DMS53 treated with DMSO at 0.1 percent for 48 hours (cell line): ENCODE measurements around the gene ZIC2.

Experiments used
- DNase-seq: peaks from one replicate; lab custom pipeline; 2025; ENCODE audit not compliant: unreplicated experiment; lab: John Stamatoyannopoulos, UW

ZIC2 gene

DNA sequence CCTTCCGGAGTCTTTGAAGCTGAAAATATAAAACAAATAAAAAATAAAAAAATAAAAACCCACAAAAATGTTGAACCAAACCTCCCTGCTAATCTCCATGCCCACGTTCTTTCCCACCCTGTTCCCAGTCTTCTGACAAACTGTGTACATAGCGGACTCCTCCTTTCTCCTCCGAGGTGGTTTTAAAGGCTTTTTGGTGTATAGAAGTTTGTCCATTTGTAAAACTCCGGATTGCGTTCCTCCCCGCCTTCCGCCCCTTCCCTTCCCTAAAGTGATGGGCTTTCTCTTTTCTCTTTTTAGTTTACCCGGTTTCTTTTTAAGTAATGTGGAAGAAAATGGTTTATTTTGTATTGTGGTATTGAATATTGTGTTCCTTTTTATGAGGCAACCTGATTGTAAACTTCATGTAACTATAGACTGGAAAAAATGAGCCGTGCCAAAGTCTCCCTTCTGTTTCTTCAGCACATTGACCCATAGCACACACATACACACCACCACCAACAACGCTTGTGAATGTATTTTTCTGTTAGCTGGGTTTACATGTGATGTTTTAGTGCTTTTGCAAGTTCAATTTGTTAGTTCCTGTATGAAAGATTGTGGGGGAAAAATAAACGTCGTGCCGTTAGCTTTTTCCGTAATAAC is 4.4 kb downstream of the ZIC2 start:
- DNase-seq = no peak

DNA sequence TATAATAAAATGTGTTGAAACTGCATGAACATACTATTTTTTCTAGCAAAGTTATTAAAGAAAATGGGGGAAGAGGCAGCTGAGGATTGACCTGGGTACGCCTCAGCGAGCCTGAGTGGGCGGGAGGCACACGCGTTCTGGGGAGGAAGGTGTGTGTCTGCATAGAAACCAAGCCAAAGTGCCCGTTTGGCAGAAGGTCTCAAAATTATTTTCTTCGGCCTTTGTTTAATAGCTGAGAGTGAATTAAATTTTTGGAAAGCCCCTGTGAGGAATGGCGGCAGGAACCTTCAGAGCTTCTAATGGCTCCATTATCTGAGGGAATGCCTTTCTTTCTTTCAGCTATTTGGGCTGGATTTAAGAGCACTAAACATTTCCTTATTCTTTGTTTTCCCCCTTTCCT is 5.2 kb downstream of the ZIC2 start:
- no peak for DNase-seq

DNA sequence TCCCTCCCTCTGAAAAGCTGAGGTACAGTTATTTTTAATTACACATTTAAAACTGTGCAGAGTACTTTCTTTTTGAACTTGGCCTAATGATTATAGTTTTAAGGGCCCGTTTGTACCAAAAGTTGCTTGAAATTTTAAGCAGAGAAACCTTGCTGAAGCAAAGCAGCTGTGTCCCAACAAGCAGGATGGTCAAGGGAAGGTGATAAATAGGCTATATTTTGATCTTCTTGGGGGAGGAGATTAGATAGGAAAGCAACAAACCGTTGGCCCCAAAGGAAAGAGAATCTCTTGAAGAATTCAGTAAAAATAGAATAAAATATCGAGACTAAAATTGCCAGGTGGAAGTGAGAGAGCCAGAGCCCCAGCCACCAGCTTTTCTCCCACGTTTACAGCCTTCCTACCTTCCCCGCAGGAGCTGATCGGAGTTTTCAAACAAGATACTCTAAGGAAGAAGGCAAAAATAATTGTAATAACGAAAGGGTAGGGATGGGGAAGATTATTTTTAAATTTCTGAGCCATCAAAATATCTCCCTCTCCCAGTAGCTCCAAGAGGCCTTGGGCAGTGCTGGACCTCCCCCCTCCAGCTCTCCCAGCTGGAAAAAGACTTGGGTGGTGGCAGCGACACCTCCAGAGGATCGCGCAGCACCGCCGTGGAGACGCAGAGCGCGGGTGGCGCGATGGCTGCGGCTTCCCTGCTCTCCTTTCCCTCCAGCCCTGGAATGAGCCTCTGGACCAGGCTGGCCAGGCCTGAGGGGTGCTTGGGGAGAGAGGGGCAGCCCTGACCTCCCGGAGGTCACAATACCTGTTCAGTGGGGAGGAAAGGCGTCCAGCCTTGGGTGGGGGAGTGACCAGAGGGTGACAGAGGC is 5.8 kb downstream of the ZIC2 start:
- no peak for DNase-seq

DNA sequence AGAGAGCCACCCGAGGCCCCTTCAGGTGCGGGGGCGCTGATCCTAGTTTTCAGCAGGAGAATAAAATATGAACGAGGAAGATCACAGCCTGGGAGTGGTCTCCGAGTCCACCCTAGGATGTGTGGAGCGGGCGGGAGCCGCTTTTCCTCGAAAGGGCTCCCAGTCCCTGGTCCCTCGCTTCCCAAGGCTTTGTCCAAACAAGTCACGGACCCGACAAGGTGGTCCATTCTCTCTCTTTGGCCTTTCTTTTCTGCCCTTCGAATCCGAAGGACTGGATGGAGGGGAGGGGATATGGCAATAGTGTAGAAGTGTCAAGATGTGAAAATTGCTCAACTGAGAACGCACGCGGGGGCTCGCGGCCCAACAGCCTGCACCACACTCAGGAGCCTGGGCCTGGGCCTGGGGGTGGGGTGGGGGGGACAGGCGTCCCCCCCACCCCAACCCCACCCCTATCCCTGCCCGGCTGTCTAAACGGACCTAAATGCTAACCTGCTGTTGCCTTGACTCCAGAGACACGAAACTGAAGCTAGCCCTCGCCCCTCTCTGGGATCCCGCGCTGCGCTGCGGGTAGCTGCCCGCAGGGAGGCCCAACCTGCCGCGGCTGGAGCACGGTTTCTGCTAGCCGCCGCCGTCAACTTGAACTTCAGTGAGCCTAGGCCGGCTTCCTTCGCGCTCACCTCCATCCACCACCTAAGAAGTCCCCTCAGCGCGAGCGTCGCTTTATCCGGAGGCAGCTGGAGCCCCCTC is 7.1 kb downstream of the ZIC2 start:
- no peak for DNase-seq

DNA sequence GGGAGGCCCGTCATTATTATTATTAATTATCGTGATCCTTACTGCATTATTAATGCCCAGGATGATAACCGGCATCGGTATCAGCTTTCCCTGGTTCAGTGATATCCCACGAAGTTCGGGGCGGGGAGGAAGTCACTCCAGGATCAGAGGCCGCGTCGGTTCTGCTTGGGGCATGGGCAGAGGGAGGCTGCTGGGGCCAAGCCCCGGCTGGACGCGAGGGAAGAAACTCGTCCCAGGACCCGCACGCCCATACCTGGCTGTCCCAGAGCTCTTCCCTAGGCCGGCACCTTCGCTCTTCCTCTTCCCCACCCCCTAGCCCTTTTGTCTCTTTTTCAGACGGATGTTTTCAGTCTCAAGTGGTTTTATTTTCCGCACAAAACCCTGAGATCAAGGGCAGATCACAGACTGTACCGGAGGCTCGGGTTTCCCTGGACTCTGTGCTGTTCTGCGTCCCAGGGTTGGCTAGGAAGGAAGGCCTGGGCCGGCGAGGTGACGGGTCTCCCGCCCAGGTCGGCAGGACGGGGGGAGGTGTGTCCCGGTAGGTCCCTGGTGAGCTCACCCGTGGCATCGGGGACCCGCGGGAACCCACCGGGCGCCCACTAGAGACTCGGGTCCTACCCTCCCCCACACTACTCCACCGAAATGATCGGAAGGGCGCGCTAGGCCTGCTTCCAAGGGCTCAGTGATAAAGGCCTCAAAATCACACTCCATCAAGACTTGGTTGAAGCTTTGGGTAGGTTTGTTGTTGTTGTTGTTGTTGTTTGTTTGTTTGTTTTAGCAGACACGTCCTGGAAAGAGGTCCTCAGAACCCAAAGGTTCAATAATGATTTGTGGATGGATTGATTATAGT is 7.9 kb downstream of the ZIC2 start:
- DNase-seq = no peak

DNA sequence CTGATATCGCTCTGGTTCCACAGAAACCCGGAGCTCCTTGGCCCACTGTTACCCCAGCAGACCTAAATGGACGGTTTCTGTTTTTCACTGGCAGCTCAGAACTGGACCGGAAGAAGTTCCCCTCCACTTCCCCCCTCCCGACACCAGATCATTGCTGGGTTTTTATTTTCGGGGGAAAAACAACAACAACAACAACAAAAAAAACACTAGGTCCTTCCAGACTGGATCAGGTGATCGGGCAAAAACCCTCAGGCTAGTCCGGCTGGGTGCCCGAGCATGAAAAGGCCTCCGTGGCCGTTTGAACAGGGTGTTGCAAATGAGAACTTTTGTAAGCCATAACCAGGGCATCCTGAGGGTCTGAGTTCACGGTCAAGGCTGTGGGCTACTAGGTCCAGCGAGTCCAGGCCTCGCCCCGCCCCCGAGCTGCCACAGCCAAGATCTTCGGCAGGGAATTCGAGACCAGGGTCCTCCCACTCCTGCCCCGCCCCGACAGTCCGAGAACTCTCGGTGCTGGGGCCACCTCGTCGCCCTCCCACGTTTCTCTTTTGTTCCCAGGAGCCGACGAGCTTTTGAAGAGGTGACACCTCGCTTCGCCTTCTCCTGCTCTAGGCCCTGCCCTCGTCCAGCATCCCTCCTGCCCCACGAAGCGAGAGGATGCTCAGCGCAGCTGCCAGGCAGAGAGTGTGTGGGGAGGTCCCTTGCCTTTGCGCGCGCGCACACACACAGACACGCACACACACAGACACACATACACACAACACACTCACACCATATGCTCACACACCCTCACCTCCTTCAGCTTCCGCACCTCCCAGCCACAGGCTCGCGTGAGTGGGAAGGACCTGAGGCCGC is 8.8 kb downstream of the ZIC2 start:
- no peak for DNase-seq

DNA sequence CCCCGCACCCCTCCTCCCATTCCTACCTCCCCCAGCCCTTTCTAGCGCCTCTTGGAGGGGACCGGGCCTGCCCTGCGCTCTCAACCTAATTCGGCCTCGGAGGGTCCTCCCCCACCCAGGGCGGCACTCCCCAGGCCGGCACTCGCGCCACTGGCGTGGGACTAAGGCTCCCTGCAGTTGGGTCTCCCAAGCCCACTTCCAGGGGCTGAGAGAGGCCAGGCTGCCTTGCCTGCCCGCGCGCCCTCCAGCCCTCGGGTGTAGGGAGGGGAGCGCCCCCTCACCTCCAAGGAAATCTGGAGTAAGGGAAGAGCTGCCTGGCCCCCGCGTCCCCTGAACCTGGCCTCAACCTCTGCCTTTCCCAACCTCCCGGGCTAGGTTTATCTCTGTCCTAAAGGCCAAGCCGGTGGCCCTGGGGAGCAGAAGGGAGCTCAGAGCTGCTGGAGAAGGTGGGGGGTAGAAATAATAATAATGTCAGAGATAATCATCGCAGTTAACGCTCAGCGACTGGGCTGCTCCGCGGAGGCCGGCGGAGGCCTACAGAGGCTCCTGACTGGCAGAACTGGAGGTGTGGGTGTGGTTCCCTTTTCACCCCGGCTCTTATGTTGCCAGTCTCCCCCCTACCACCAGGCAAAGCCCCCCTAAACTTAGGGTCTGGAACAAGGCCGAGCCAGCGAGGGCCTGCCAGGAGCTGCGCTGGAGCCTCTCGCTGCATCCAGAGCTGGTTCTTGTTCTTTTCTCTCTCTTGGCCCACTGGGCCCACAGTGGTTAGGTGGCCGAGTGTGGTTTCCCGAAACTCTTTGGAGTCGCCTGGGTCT is 9.6 kb downstream of the ZIC2 start:
- no peak for DNase-seq

DNA sequence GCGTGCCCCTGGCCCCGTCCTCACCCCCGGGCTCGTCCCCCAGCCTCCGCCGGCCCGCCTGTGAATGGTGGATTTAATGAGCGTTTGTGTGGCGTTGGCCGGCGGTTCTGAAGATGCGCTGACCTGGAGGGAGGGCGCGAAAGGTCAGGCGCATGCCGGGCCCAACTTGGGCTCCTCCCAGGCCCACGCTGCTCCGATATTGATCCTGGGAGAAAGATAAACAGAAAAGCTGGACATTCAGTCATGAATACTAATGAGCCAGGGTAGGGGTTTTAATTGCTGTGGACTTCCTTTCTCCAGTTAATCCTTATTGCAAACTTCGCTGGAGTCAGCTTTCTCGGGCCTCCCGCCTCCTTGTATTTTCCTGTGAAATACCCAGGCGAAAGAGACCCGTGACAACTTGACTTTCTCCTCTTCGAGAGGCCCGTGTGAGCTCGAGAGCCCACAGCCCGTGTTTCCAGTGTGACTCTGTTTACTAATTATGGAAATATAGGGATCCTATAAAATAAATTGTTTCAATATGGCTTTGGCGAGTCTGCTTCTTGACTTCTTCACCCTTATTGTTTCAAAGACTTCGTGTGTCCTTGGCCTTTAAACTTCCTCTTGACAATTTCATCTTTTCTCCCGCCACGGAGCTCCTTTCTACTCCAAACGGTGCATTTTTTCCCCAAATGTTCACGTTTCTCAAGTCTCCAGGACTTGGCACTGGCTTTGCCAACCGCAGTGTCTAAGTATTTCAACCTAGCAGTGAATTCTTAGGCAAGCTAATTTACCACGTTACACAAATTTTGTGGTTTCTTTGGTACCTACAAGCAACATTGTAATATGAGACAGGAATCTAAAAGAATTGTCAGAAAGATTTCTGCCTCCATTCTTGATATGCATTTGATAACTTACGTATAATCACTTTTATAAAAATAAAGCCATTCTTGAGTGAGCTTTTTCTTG is 10.5 kb downstream of the ZIC2 start:
- no peak for DNase-seq

DNA sequence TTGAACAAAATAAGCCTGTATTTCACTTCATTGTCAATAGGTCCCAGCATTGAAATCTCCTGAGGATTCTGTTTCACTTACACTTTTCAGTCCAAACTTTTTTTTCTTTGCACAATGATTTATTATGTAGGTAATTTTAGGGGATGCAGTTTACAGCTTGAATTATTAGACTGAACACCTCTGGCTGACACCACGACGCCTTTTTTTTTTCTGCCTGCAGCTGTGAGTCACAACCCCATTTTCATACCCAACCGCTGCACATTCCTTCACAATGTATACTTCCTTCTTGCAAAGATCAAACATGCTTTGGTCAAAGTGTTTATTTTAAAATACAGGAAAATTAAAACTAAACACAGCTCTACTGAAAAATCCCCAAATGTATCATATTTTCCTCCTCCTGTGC is 11.4 kb downstream of the ZIC2 start:
- no peak for DNase-seq

DNA sequence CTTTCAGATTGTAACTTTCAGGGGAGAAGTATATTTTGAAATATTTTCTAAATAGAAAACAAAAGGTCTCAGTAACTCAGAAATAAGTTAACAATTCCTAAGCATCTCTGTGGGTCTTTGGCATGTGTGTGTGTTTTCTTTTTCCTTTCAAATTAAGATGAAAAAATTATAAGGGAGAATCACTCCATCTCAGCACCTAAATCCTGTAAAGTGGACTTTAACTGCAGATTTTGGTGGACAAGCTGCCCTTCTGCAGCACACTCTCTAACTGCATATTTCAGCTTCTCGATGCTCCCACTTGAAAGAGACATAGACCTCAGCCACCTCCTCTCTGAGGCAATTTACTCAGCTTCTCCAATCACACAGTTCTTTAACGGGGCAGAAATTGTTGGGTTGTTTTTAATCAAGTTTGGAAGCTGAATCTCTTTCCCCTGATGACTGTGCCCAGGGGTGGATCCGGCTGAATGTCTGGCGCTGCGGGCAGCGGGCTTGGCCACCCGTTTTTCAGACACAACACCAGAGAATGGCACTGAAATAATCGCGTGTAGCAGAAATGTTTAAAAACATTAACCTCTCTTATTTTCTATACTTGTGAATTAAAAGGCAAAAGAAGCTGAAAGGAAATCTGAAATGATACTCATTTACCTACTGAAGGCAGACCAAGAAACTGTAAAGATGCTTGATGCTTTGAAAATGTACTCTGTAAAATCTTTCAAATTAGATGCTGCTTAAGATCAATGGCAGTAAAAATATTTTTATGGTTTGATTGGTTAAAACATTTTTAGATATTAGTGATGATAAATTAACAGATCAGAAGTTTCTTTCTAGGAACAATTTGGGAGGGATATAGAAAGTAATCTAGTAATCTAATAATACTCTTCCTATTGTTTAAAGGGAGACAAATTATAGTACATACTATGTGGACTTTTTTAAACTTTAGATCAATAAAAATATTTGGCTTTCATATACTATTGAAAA is 12.4 kb downstream of the ZIC2 start:
- DNase-seq = no peak

DNA sequence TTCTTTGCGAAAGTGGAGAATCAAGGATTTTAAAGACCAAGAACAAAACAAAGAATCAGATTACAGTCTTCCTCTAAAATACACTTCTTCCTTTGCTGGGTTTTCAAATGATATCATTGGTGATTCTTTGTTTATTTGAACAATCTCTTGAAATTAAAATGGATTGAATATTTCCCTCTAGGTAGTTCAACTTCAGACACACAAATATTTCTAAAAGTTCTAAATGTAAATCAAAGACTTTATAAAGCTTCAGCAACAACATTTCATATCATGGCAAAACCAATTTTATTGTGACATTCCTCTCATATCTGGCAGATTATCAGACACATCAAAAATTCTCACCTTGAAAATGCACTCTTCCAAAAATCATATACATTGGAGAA is 13.0 kb downstream of the ZIC2 start:
- DNase-seq = no peak

DNA sequence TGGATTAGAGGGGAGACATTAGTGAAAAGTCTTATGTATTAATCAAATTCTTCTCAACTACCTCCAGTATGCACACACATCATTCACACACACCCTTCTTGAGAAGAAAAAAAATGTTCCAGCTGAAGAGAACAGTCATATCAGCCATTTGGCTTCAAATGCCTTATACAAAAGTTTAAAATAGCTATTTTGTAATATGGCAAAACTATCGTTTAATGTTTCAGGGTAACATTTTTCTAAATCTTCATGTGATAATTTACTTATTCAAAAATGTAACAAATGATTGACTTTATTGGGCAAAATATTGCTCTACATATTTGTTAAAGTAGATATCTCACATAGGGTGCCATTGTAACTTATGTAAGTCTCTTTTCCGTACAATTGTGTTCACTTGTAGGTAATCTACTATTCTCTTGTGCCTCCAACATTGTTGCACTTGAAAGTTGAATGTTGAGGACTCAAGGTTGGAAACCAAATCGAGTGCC is 13.6 kb downstream of the ZIC2 start:
- DNase-seq = no peak

DNA sequence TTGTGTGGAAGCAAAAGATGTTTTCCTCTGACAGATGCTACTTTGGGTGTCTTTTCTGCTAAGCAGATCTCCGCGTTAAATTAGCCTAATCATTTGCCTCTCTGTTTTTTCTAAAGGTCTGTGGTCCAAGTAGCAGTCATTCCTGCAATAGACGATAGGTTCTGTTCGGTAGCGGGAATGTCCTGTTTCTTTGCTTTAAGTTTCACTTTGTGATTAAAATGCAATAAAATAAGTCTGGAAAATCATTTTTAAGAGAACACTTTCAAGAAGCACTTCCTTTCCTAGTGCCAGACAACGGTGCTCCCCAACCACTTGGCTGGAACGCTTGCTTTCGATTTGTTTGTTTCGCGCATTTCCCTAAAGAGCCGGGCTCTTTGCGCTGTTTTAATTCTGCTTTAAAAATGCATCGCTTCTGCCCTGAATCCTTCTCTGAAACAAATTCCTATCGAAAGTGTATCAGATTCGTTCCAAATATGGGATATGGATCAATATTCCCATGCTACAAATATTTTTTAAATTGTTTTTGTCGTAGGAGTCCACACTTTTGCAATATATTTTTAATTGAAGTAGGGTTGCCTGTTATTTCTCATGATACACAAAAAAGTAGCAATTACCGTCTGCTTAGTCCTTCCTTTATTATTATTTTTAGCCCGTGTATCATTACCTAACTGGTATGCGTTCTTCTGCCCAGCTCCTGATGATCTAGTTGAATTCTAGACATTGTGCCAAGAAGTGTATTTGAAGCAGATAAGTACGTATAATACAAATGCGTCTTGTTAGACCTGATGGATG is 14.2 kb downstream of the ZIC2 start:
- DNase-seq = no peak

DNA sequence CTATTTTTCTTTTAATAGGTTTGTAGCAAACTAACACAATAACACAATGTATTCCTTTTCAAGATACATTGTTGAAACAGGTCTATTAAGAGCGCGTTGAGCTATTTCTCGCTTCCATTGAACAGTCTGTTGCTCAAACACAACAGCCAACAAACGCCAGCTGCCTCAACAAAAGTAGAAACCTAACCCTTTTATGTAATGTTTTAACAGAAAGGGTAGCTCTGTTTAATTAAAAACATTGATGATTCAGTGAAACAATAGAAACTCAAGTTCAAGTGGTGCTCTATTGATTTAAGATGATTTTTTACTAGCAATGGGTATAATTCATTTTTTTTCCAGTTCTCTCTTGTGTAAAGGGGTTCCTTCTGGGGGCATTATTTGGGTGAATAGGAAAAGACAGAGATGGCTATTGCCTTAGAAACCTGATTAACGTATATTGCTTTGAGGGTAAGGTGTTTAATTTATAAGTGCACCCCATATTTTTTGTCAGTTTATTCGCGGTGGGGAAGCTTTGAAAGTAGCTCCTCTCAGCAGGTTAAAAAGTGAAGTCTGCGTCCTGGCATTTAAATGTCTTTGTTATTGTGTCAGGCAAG is 14.9 kb downstream of the ZIC2 start:
- DNase-seq = no peak

DNA sequence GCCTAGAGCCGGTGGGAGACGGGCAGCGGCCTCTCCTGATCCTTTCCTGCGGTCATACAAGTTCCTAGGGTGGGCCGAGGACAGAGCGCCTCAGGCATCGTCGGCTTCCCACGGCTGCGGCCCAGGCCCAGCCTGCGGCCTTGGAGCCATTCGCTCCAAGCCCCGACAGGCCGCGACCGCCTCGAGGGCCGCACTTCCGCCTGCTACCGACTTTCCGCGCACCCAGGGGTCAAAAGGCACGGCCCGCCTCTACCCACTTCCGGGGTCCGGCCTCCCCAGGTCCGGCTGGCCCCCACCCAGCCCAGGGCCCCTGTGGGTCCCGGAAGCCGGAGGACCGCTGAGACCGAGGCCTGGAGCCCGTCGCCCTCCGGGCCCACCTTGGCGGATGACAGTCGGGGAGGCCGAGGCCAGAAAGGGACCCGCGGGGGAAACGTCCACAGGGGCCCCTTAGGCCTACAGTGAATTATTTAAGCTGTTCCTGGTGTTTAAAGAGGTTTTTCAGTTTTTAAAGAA is 16.2 kb downstream of the ZIC2 start:
- DNase-seq = no peak

DNA sequence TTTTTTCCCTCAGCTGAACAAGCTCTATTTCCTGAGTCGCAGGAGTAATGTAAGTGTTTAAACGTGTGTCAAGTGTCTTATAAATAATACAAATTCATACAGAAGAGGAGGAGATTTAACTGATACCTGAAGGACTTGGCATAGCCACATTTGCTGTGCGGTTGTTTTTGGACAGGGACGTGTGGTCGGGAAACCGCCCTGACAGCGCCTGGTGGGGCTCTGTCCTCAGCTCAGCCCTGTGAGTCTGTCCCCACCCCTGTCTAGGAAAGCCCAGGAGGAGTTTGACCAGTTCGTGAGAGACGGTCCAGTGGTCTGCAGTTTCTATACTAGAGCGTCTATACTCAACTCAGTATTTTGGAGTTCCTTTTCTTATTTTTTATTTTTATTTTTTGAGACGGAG is 16.7 kb downstream of the ZIC2 start:
- no peak for DNase-seq
